Measurements from ENCODE around the gene RAMP1.

GRCh38 chr2:237870754-237871651, 11.6 kb downstream of the RAMP1 start:
- TF ChIP-seq, protein P1, sequence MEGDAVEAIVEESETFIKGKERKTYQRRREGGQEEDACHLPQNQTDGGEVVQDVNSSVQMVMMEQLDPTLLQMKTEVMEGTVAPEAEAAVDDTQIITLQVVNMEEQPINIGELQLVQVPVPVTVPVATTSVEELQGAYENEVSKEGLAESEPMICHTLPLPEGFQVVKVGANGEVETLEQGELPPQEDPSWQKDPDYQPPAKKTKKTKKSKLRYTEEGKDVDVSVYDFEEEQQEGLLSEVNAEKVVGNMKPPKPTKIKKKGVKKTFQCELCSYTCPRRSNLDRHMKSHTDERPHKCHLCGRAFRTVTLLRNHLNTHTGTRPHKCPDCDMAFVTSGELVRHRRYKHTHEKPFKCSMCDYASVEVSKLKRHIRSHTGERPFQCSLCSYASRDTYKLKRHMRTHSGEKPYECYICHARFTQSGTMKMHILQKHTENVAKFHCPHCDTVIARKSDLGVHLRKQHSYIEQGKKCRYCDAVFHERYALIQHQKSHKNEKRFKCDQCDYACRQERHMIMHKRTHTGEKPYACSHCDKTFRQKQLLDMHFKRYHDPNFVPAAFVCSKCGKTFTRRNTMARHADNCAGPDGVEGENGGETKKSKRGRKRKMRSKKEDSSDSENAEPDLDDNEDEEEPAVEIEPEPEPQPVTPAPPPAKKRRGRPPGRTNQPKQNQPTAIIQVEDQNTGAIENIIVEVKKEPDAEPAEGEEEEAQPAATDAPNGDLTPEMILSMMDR (IDR thresholded peaks at IDR 0.05; ENCODE audit: insufficient read depth, low read length) = no peak
- no peak for TF ChIP-seq GABPA (IDR thresholded peaks at IDR 0.05; ENCODE audit: low read depth)

Measured in HL-60 (cell line).